ENCODE data around the gene IFNL3. TPM values are rescaled to one million over a fixed set of nuclear protein-coding genes. Genes with fewer than 3 reads are reported as not detected.
"Not testable (repeated sequence)": the region's sequence is repeated elsewhere in the genome, so short reads cannot be mapped to it uniquely, and the experiment has no call there.

The IFNL3 gene
- total and polyA plus RNA-seq, 11 donors: not detected

DNA sequence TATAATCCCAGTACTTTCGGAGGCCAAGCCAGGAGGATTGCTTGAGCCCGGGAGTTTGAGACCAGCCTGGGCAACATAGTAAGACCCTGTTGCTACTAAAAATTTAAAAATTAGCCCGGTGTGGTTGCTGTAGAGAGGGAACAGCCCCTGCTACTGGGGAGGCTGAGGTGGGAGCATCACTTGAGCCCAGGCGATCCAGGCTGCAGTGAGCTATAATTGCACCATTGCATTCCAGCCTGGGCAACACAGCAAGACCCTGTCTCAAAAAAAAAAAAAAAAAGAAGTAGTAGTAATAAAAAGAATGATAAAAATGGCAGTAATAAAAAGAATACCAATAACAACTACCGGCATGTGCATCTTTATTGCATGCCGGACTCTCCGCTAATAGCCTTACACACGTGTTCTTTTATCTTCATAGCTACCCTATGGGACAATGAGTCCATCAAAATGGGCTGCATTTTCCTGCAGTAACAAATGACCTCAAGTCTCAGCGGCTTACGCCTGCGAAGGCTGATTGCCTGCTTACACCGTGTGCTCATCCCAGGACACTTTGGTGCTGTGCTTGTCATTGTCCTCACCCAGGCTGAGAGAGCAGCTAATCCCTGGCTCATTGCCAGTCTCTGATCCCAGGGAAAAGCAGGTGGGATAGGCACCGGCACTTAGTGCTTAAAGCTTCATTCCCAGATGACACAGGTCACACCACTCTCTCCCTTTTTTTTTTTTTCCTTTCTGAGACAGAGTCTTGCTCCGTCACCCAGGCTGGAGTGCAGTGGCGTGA lies 26.4 kb downstream of the IFNL3 start:
- Histone ChIP-seq H3K9me3 (peaks cover 0 to 15% (median 2%) of the 10 kb centered on the region in 12 donors), H3K4me3 (no peak overlapping the region), H3K4me1 (no peaks in the 10 kb centered on the region), H3K27me3 (peaks cover 0 to 59% (median 4%) of the 10 kb centered on the region in 9 donors), H3K27ac (no peak overlapping the region), H3K36me3 (no peaks in the 10 kb centered on the region)
- WGBS, 4 donors: 77 to 85% (median 81%) methylated on average over 15 of the region's 15 CpGs
- ATAC-seq (no peak), DNase-seq (no peak)
- no peak for TF ChIP-seq POLR2A (IDR thresholded peaks at IDR 0.05)
- no peak for TF ChIP-seq CTCF (IDR thresholded peaks at IDR 0.05)
- intact Hi-C loops (cut with DNase I): no loop called here

GRCh38 chr19:39217094-39217493 lies 27.7 kb downstream of the IFNL3 start:
- Histone ChIP-seq H3K27ac (no peak overlapping the region), H3K9me3 (peaks cover 0 to 15% (median 2%) of the 10 kb centered on the region in 12 donors), H3K4me1 (no peaks in the 10 kb centered on the region), H3K36me3 (no peaks in the 10 kb centered on the region), H3K27me3 (peaks cover 0 to 46% (median 0%) of the 10 kb centered on the region in 9 donors), H3K4me3 (no peak overlapping the region)
- intact Hi-C loops (cut with DNase I): no loop called here
- ATAC-seq (no peak), DNase-seq (no peak)
- WGBS, 4 donors: 78 to 83% (median 82%) methylated on average over 5 of the region's 5 CpGs
- TF ChIP-seq CTCF (IDR thresholded peaks at IDR 0.05) (no peak), POLR2A (IDR thresholded peaks at IDR 0.05) (no peak)

GRCh38 chr19:39215323-39215722 lies 29.5 kb downstream of the IFNL3 start:
- H3K36me3 ChIP-seq; H3K4me1 ChIP-seq; intact Hi-C loops (cut with DNase I); ATAC-seq; H3K4me3 ChIP-seq; H3K27ac ChIP-seq; DNase-seq: not testable (repeated sequence)
- peaks cover 0 to 45% (median 0%) of the 10 kb centered on the region in 9 donors for H3K27me3 ChIP-seq
- WGBS, 4 donors: 80 to 92% (median 87%) methylated on average over 3 of the region's 3 CpGs
- H3K9me3 ChIP-seq: peaks cover 0 to 15% (median 2%) of the 10 kb centered on the region in 12 donors

GRCh38 chr19:39212375-39212742 lies 32.4 kb downstream of the IFNL3 start:
- Histone ChIP-seq H3K36me3 (no peaks in the 10 kb centered on the region), H3K4me1 (no peaks in the 10 kb centered on the region), H3K9me3 (peaks cover 0 to 14% (median 2%) of the 10 kb centered on the region in 12 donors), H3K27me3 (peaks cover 0 to 56% (median 6%) of the 10 kb centered on the region in 9 donors), H3K27ac (no peak overlapping the region), H3K4me3 (no peak overlapping the region)
- TF ChIP-seq POLR2A (IDR thresholded peaks at IDR 0.05): no peak
- TF ChIP-seq CTCF (IDR thresholded peaks at IDR 0.05): peak in 3 of 12 donors; percentile 11 to 23 (median 15)
- 16 to 24% (median 18%) methylated on average over 8 of the region's 8 CpGs for WGBS, 4 donors
- DNase-seq (no peak), ATAC-seq (peak in 1 of 4 donors; percentile 36)
- intact Hi-C loops (cut with DNase I): no loop called here

Data from heart left ventricle (tissue), 16 donors.